DMS 273 (cell line): ENCODE results near the gene CHD2.
A peak's percentile ranks its signal among the peaks of the same experiment; 100 is the strongest.

ENCODE experiments used
- DNase-seq: peaks from one replicate; lab custom pipeline; 2025; ENCODE audit not compliant: unreplicated experiment; lab: John Stamatoyannopoulos, UW

The CHD2 gene

GRCh38 chr15:93063796-93064690 lies 163.9 kb downstream of the CHD2 start:
- DNase-seq = no peak

GRCh38 chr15:93065641-93066045 lies 165.5 kb downstream of the CHD2 start:
- DNase-seq = no peak

GRCh38 chr15:93066224-93066681 lies 166.1 kb downstream of the CHD2 start:
- no peak for DNase-seq

GRCh38 chr15:93066834-93067648 lies 166.9 kb downstream of the CHD2 start:
- no peak for DNase-seq

GRCh38 chr15:93067649-93068085 lies 167.5 kb downstream of the CHD2 start:
- DNase-seq = no peak

- no peak for DNase-seq
Measured at GRCh38 chr15:93068581-93069199, 168.6 kb downstream of the CHD2 start.

GRCh38 chr15:93070132-93070531 lies 170.0 kb downstream of the CHD2 start:
- no peak for DNase-seq

GRCh38 chr15:93070551-93071296 lies 170.6 kb downstream of the CHD2 start:
- DNase-seq = no peak

- DNase-seq = no peak
Measured at GRCh38 chr15:93071469-93071936, 171.4 kb downstream of the CHD2 start.

- DNase-seq = peak; percentile 10
Measured at GRCh38 chr15:93072011-93072410, 171.9 kb downstream of the CHD2 start.

GRCh38 chr15:93072411-93073394 lies 172.6 kb downstream of the CHD2 start:
- peak; percentile 86 for DNase-seq

GRCh38 chr15:93073465-93073952 lies 173.4 kb downstream of the CHD2 start:
- peak; percentile 34 for DNase-seq

- DNase-seq = no peak
Measured at GRCh38 chr15:93074599-93074998, 174.5 kb downstream of the CHD2 start.

- DNase-seq = no peak
Measured at GRCh38 chr15:93076217-93076616, 176.1 kb downstream of the CHD2 start.

GRCh38 chr15:93076875-93077274 lies 176.8 kb downstream of the CHD2 start:
- DNase-seq = no peak
